Measurements from ENCODE around the gene SCO1. TPM values are rescaled to one million over a fixed set of nuclear protein-coding genes. Genes with fewer than 3 reads are reported as not detected.
"Not testable (repeated sequence)": the region's sequence is repeated elsewhere in the genome, so short reads cannot be mapped to it uniquely, and the experiment has no call there.

Gene SCO1
- total RNA-seq, 1 experiment from 2014 or later: 28.0 TPM

GRCh38 chr17:10699856-10700255 lies 2.5 kb upstream of the SCO1 start:
- POLR2A ChIA-PET: no interaction called here
- H3K9me3 ChIP-seq (ENCODE audit: control insufficient read depth, insufficient read depth, low read depth, low read length): no peaks in the 10 kb centered on the region
- intact Hi-C loops (cut with micrococcal nuclease; ENCODE audit: unreplicated experiment) (no loop called here), in situ Hi-C loops (cut with HindIII; ENCODE audit: low pct_unique_long_range_greater_than_20kb, low sequenced_read_pairs) (no loop called here)
- H3K36me3 ChIP-seq (ENCODE audit: control insufficient read depth, insufficient read depth, low read length): peaks cover 6% of the 10 kb centered on the region
- no TSS peak for BruUV-seq (replicated peaks)
- DNase-seq (ENCODE audit: low read depth, low spot score) (no peak), ATAC-seq (no peak)
- H3K4me1 ChIP-seq (ENCODE audit: control insufficient read depth, insufficient read depth, low read length): peaks cover 4% of the 10 kb centered on the region; the same call in 1 of the 2 replicates
- H3K4me3 ChIP-seq (ENCODE audit: low read depth in 2 of 2, low read length in 2 of 2): no peak overlapping the region
- CTCF ChIA-PET: interaction anchor here (0.7 kb wide), 1 partner anchor 50 kb away, joined by 7 read pairs; no protein-coding TSS in a partner anchor
- no peak overlapping the region for H3K27ac ChIP-seq (ENCODE audit: low read length)
- no peaks in the 10 kb centered on the region for H3K27me3 ChIP-seq (ENCODE audit: control insufficient read depth, insufficient read depth, low read length)
- no peak for TF ChIP-seq TCF7L2 (IDR thresholded peaks at IDR 0.05; ENCODE audit: low read depth, low read length)
- TF ChIP-seq SIN3A (IDR thresholded peaks at IDR 0.05; ENCODE audit: borderline replicate concordance, insufficient read depth, low read depth, low read length): no peak
- no peak for TF ChIP-seq REST (IDR thresholded peaks at IDR 0.05; ENCODE audit: insufficient read depth in 1 of 2, low read depth in 2 of 2, low read length in 1 of 2)
- TF ChIP-seq CTCF (IDR thresholded peaks at IDR 0.05): no peak
- TF ChIP-seq POLR2AphosphoS5 (IDR thresholded peaks at IDR 0.05; ENCODE audit: low read depth, low read length): no peak

GRCh38 chr17:10698096-10698818 lies 924 bp upstream of the SCO1 start:
- in situ Hi-C loops (cut with HindIII; ENCODE audit: low pct_unique_long_range_greater_than_20kb, low sequenced_read_pairs): no loop called here
- H3K27me3 ChIP-seq (ENCODE audit: control insufficient read depth, insufficient read depth, low read length): no peaks in the 10 kb centered on the region
- ChIA-PET CTCF (no interaction called here), POLR2A (no interaction called here)
- no peak for ATAC-seq
- peaks cover 12% of the 10 kb centered on the region for H3K36me3 ChIP-seq (ENCODE audit: control insufficient read depth, insufficient read depth, low read length)
- no peak for DNase-seq (ENCODE audit: low read depth, low spot score)
- TSS peak; percentile 87 for BruUV-seq (replicated peaks)
- H3K4me1 ChIP-seq (ENCODE audit: control insufficient read depth, insufficient read depth, low read length): peaks cover 4% of the 10 kb centered on the region; the same call in 1 of the 2 replicates
- H3K4me3 ChIP-seq (ENCODE audit: low read depth in 2 of 2, low read length in 2 of 2): peak overlapping the region; percentile 81 to 93
- no peak for TF ChIP-seq REST (IDR thresholded peaks at IDR 0.05; ENCODE audit: insufficient read depth in 1 of 2, low read depth in 2 of 2, low read length in 1 of 2)
- TF ChIP-seq CTCF (IDR thresholded peaks at IDR 0.05): no peak
- H3K9me3 ChIP-seq (ENCODE audit: control insufficient read depth, insufficient read depth, low read depth, low read length): no peaks in the 10 kb centered on the region
- intact Hi-C loops (cut with micrococcal nuclease; ENCODE audit: unreplicated experiment): no loop called here
- peak overlapping the region; percentile 93 for H3K27ac ChIP-seq (ENCODE audit: low read length)

- BruUV-seq (replicated peaks); POLR2A ChIA-PET; H3K27me3 ChIP-seq (ENCODE audit: control insufficient read depth, insufficient read depth, low read length); in situ Hi-C loops (cut with HindIII; ENCODE audit: low pct_unique_long_range_greater_than_20kb, low sequenced_read_pairs); H3K9me3 ChIP-seq (ENCODE audit: control insufficient read depth, insufficient read depth, low read depth, low read length); intact Hi-C loops (cut with micrococcal nuclease; ENCODE audit: unreplicated experiment); ATAC-seq; H3K4me1 ChIP-seq (ENCODE audit: control insufficient read depth, insufficient read depth, low read length); DNase-seq (ENCODE audit: low read depth, low spot score): not testable (repeated sequence)
- Histone ChIP-seq H3K4me3 (ENCODE audit: low read depth in 2 of 2, low read length in 2 of 2) (peak overlapping the region; percentile 81 to 93), H3K27ac (ENCODE audit: low read length) (peak overlapping the region; percentile 93), H3K36me3 (ENCODE audit: control insufficient read depth, insufficient read depth, low read length) (peaks cover 12% of the 10 kb centered on the region)
- CTCF ChIA-PET: interaction anchor here (0.6 to 0.7 kb wide), 2 partner anchors 42 to 50 kb away, joined by 3 read pairs; no protein-coding TSS in a partner anchor
These were observed 1.4 kb downstream of the SCO1 start for GRCh38 chr17:10695875-10696407.

All from Panc1 (cell line).